Heart left ventricle (tissue), 13 donors: ENCODE results near the gene PIGZ.

Experiments
- CTCF ChIP-seq, 12 donors: fragments of 200-600 bp; sonication (generic) in 4 of 12; IDR thresholded peaks; one replicate each; pipeline versions ENCODE4 v1.5.0 to v1.8.0; 2018 to 2022; ENCODE audit warnings: antibody characterized with exemption in 12 of 12, mild to moderate bottlenecking in 5 of 12
- POLR2A ChIP-seq, 2 donors: fragments of 450-650 bp; IDR thresholded peaks; one replicate each; pipeline ENCODE4 v1.6.1; 2017; ENCODE audit warnings: antibody characterized with exemption in 2 of 2, mild to moderate bottlenecking in 2 of 2, moderate library complexity in 2 of 2
- donor health status: ischemic (EF 13 %, LVEDD 7.1; RV severe dilation, severe dysfunction).
- donor health status: DM: no; HTN: yes; CAD: no.
- donor health status: DM: no; HTN: no; CAD: no.
- donor health status: ischemic (EF 25% LVEDD 6.9; RV normal size, moderate dysfunction).
- donor health status: ischemic (EF 25% LVEDD 5.7; RV mildly dilated, moderate dysfunction).
- donor health status: ischemic (EF 35%, LVEDD 5.7; RV mildly dilated, moderate dysfunction).
- donor health status: nonischemic (EF 11% LVEDD 7.7; RV severe dilation, severe dysfunction).
- donor health status: DM: yes; HTN: yes; CAD: no.
- donor health status: PGD.
- donor health status: ischemic (EF 29% LVEDD 5.4; RV normal size, mild dysfunction).
- donor health status: nonischemic (EF 23%, LVEDD 6.1; RV moderate dilation, normal function).

- TF ChIP-seq CTCF (IDR thresholded peaks at IDR 0.05) (no peak), POLR2A (IDR thresholded peaks at IDR 0.05) (no peak)
Measured at GRCh38 chr3:196914866-196915265, 53.8 kb downstream of the PIGZ start.
